ENCODE measurements around the gene DPF3. TPM values are rescaled to one million over a fixed set of nuclear protein-coding genes. Genes with fewer than 3 reads are reported as not detected.

The DPF3 gene
- total RNA-seq, 2 donors from 2014 or later, result 0.78 to 4.0 TPM

DNA sequence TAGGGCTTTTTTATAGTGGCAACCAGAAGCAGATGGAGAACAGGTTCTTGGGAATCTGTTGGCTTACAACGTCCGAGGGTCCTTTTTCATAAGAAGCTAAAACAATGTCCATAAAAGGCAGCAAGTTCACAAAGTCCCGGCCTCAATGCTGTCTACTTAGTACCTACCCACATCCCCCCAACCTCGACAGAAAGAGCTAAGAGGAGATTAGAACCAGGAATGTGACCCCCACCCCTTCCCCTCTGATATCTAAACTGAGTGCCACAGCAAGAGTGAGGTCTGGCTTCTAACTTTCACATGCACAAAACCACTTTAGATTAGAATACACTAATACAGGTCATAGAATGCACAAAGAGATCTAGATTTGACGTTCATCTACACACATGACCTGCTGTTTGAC is 4.5 kb downstream of the DPF3 start:
- Histone ChIP-seq H3K9me3 (no peaks in the 10 kb centered on the region), H3K4me3 (no peak overlapping the region), H3K4me1 (peaks cover 16% of the 10 kb centered on the region), H3K36me3 (replicated peaks in 1 of 2; ENCODE audit: insufficient read depth in 1 of 2, low read depth in 2 of 2) (no peaks in the 10 kb centered on the region), H3K27me3 (no peaks in the 10 kb centered on the region), H3K27ac (no peak overlapping the region)
- intact Hi-C loops (cut with DNase I), result no loop called here
- TF ChIP-seq, protein P1, sequence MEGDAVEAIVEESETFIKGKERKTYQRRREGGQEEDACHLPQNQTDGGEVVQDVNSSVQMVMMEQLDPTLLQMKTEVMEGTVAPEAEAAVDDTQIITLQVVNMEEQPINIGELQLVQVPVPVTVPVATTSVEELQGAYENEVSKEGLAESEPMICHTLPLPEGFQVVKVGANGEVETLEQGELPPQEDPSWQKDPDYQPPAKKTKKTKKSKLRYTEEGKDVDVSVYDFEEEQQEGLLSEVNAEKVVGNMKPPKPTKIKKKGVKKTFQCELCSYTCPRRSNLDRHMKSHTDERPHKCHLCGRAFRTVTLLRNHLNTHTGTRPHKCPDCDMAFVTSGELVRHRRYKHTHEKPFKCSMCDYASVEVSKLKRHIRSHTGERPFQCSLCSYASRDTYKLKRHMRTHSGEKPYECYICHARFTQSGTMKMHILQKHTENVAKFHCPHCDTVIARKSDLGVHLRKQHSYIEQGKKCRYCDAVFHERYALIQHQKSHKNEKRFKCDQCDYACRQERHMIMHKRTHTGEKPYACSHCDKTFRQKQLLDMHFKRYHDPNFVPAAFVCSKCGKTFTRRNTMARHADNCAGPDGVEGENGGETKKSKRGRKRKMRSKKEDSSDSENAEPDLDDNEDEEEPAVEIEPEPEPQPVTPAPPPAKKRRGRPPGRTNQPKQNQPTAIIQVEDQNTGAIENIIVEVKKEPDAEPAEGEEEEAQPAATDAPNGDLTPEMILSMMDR (IDR thresholded peaks at IDR 0.05), result no peak
- no peak for TF ChIP-seq POLR2A (IDR thresholded peaks at IDR 0.05)
- ATAC-seq, result no peak
- WGBS, 2 donors, result 67 to 73% methylated on average over 5 of the region's 5 CpGs
- DNase-seq, result no peak

DNA sequence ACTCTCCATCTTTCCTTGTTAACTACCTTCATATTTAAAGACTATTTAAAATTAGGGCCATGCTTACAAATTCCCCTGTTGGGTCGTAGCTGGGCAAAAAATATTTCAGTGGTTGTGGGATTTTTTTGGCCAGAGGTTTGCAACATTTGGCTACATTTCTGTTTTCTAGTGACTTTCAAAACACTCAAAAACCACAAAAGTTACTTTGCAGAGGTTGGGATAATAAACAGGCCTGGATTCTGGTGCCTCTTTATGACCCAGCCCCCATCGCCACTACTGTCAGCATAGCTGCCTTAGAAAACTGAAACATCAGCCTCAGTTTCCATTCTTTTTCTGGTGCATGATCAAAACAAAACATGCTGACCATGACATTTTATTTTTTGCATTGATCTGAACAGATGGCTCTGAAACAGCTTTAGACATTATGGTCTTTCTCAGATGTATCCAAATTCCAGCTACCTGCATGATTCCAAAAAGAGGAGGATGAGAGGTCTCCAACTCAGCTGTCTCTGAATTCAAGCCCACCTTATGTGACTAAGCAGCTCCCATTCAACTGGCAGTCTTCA is 5.2 kb downstream of the DPF3 start:
- 75 to 81% methylated on average over 2 of the region's 2 CpGs for WGBS, 2 donors
- TF ChIP-seq, protein P1 (IDR thresholded peaks at IDR 0.05), result no peak
- TF ChIP-seq POLR2A (IDR thresholded peaks at IDR 0.05), result no peak
- intact Hi-C loops (cut with DNase I), result no loop called here
- DNase-seq (no peak), ATAC-seq (no peak)
- H3K9me3 ChIP-seq, result no peaks in the 10 kb centered on the region
- H3K27ac ChIP-seq, result no peak overlapping the region
- H3K4me3 ChIP-seq, result no peak overlapping the region
- no peaks in the 10 kb centered on the region for H3K36me3 ChIP-seq (replicated peaks in 1 of 2; ENCODE audit: insufficient read depth in 1 of 2, low read depth in 2 of 2)
- no peaks in the 10 kb centered on the region for H3K27me3 ChIP-seq
- peaks cover 15% of the 10 kb centered on the region for H3K4me1 ChIP-seq

DNA sequence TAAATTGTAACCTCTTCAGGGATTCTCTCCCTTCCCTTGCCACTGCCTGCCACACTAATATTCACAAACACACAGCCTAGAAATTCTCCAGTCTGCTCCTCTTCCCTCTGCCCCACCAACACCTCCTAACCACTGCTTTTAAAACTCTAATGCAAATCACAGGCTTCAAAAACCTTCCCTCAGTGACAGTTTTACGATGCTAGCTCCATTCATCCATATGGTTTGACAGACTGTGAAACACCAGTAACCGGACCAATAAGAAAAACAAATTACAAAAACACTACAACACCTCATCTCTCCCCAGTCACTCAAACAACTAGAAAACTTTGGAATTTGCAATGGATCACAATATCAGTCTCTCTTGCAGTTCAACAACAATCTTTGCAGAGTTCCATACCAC is 5.7 kb downstream of the DPF3 start:
- WGBS, 2 donors, result 76 to 83% methylated on average over 2 of the region's 2 CpGs
- TF ChIP-seq, protein P1 (IDR thresholded peaks at IDR 0.05), result no peak
- TF ChIP-seq POLR2A (IDR thresholded peaks at IDR 0.05), result no peak
- ATAC-seq, result no peak
- Histone ChIP-seq H3K4me1 (peaks cover 15% of the 10 kb centered on the region), H3K9me3 (no peaks in the 10 kb centered on the region), H3K27ac (no peak overlapping the region), H3K27me3 (no peaks in the 10 kb centered on the region), H3K4me3 (no peak overlapping the region), H3K36me3 (replicated peaks in 1 of 2; ENCODE audit: insufficient read depth in 1 of 2, low read depth in 2 of 2) (no peaks in the 10 kb centered on the region)
- DNase-seq, result no peak
- intact Hi-C loops (cut with DNase I), result no loop called here

DNA sequence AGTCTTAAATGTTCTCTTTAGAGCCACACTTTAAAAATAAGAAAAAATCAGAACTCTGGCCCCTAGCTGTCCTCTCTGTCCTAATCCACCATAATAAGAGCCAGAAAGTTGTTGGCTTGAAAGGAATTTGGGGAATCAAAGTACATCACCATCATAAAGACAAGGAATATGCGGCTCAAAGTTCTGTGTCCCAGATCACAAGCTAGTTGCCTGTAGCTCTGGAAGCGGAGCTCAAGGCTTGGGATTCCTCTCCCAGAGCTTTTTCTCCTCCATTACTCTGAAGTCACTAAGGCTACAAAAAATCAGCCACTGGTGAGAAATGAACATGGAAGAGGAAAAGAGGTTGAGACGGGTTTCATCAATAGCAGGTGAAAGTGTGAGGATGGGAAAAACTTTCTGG is 6.4 kb downstream of the DPF3 start:
- TF ChIP-seq POLR2A (IDR thresholded peaks at IDR 0.05), result no peak
- TF ChIP-seq, protein P1 (IDR thresholded peaks at IDR 0.05), result no peak
- Histone ChIP-seq H3K36me3 (replicated peaks in 1 of 2; ENCODE audit: insufficient read depth in 1 of 2, low read depth in 2 of 2) (no peaks in the 10 kb centered on the region), H3K9me3 (no peaks in the 10 kb centered on the region), H3K27me3 (no peaks in the 10 kb centered on the region), H3K4me3 (no peak overlapping the region), H3K27ac (no peak overlapping the region), H3K4me1 (peaks cover 10% of the 10 kb centered on the region)
- WGBS, 2 donors, result 89 to 95% methylated on average over 3 of the region's 3 CpGs
- intact Hi-C loops (cut with DNase I), result no loop called here
- DNase-seq (no peak), ATAC-seq (no peak)

DNA sequence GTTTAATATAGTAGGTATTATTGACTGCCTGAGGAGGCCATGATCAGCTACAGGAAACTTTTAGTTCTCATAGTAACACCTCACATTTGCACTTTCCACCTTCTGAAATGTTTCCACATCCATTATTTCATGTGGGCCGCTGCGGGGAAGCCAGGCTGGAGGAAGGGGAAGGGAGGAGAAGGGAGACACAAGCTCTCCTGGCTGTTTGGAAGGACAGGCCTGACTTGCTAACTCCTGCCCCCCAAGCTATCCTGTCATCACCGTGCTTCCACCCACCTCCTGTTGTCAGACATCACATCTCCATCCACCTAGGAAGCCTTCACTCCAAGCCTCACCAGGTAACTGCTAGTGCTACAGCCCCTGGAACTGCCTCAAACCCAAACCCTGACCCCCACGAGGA is 9.5 kb downstream of the DPF3 start:
- no peak for ATAC-seq
- no peak for TF ChIP-seq POLR2A (IDR thresholded peaks at IDR 0.05)
- TF ChIP-seq, protein P1 (IDR thresholded peaks at IDR 0.05), result no peak
- DNase-seq, result no peak
- no peak overlapping the region for H3K4me3 ChIP-seq
- H3K9me3 ChIP-seq, result no peaks in the 10 kb centered on the region
- no peak overlapping the region for H3K27ac ChIP-seq
- 67 to 86% methylated on average over 4 of the region's 4 CpGs for WGBS, 2 donors
- H3K27me3 ChIP-seq, result no peaks in the 10 kb centered on the region
- no peaks in the 10 kb centered on the region for H3K36me3 ChIP-seq (replicated peaks in 1 of 2; ENCODE audit: insufficient read depth in 1 of 2, low read depth in 2 of 2)
- H3K4me1 ChIP-seq, result no peaks in the 10 kb centered on the region
- intact Hi-C loops (cut with DNase I), result no loop called here
